A549 (cell line): ENCODE data around the gene GDF9. TPM values are rescaled to one million over a fixed set of nuclear protein-coding genes. Genes with fewer than 3 reads are reported as not detected.

Experiments
- ATAC-seq, 2 experiments: fragments of 200-7000 bp in 1 of 2; fragments of >200 bp in 1 of 2; cut with Nextera tagmentation in 1 of 2; cut with Tn5 transposase in 1 of 2; 3 replicates each; pipeline versions ENCODE4 v1.8.0 to v1.9.1; 2018 to 2020; ENCODE audit warnings: mild to moderate bottlenecking in 1 of 2, moderate library complexity in 1 of 2
- CTCF ChIA-PET: fragments of 300-600 bp; sonication (Branson Sonifier 250); formaldehyde crosslinking; extraction: SDS; loops from one replicate; lab custom pipeline; 2021; ENCODE audit warnings: antibody characterized with exemption, inconsistent platforms; lab: Yijun Ruan, JAX
- POLR2A ChIA-PET: fragments of 350-600 bp; formaldehyde crosslinking; extraction: SDS; loops from one replicate; lab custom pipeline; 2021; ENCODE audit warnings: antibody characterized with exemption, inconsistent platforms; lab: Yijun Ruan, JAX
- DNase-seq, 2 experiments: peaks; one replicate each; pipeline versions ENCODE4 v3.0.0 to v3.0.0-alpha.2; 2011 to 2016; ENCODE audit warnings: low read depth in 1 of 2, low spot score in 1 of 2
- FAIRE-seq: peaks from 2 replicates; lab custom pipeline; 2011; peaks lifted over from hg19 to GRCh38; lab: Jason Lieb, UNC
- H3K27ac ChIP-seq, 2 experiments: fragments of >200 bp; sonication (Bioruptor Twin); formaldehyde crosslinking; 3 replicates each; pipeline ENCODE4 v1.5.1; 2016 to 2017
- H3K4me1 ChIP-seq: fragments of >200 bp; sonication (Bioruptor Twin); formaldehyde crosslinking; 3 replicates; pipeline ENCODE4 v1.6.1; 2016
- H3K4me2 ChIP-seq: fragments of >200 bp; sonication (Bioruptor Twin); formaldehyde crosslinking; 3 replicates; pipeline ENCODE4 v1.6.1; 2016
- H3K4me3 ChIP-seq: fragments of >200 bp; sonication (Bioruptor Twin); formaldehyde crosslinking; 3 replicates; pipeline ENCODE4 v1.5.1; 2016
- H3K9me3 ChIP-seq: fragments of >200 bp; sonication (Bioruptor Twin); formaldehyde crosslinking; 3 replicates; pipeline ENCODE4 v1.6.1; 2016
- ATOH8 ChIP-seq: fragments of 250-450 bp; sonication (Bioruptor Pico); IDR thresholded peaks from 2 replicates; pipeline ENCODE4 v1.5.0; 2020; ENCODE audit warnings: low read depth, mild to moderate bottlenecking, moderate library complexity
- BCL3 ChIP-seq: fragments of >200 bp; sonication (Bioruptor Twin); formaldehyde crosslinking; IDR thresholded peaks from 3 replicates; pipeline ENCODE4 v1.6.1; 2016
- CHD2 ChIP-seq: fragments of 150-350 bp; IDR thresholded peaks from 2 replicates; pipeline ENCODE4 v1.6.1; 2014; ENCODE audit warnings: low read length; ENCODE audit not compliant: partially characterized antibody
- CHD4 ChIP-seq: fragments of 200-600 bp; sonication (generic); IDR thresholded peaks from 2 replicates; pipeline ENCODE4 v1.6.1; 2016; ENCODE audit warnings: antibody characterized with exemption, mild to moderate bottlenecking, borderline replicate concordance
- E2F6 ChIP-seq: IDR thresholded peaks from 2 replicates; pipeline ENCODE4 v1.6.1; 2012; ENCODE audit warnings: low read depth, borderline replicate concordance
- EP300 ChIP-seq, 2 experiments: fragments of >200 bp; sonication (Bioruptor Twin); formaldehyde crosslinking; IDR thresholded peaks; 2 replicates in 1 of 2; 3 replicates in 1 of 2; pipeline ENCODE4 v1.6.1; 2016 to 2017
- HDAC2 ChIP-seq: fragments of 200-600 bp; sonication (generic); IDR thresholded peaks from 2 replicates; pipeline ENCODE4 v1.6.1; 2016
- HMGXB4 ChIP-seq: fragments of 250-450 bp; sonication (Bioruptor Pico); IDR thresholded peaks from 2 replicates; pipeline ENCODE4 v1.5.0; 2021; ENCODE audit warnings: mild to moderate bottlenecking, moderate library complexity, borderline replicate concordance
- HOXB5 ChIP-seq: fragments of 250-450 bp; sonication (Bioruptor Pico); IDR thresholded peaks from 2 replicates; pipeline ENCODE4 v1.5.0; 2020; ENCODE audit warnings: mild to moderate bottlenecking, moderate library complexity
- JUN ChIP-seq, 2 experiments: fragments of >200 bp; sonication (Bioruptor Twin); formaldehyde crosslinking; IDR thresholded peaks; 2 replicates in 1 of 2; 3 replicates in 1 of 2; pipeline ENCODE4 v1.6.1; 2016 to 2017
- MAFK ChIP-seq: fragments of 450-650 bp; IDR thresholded peaks from 2 replicates; pipeline ENCODE4 v1.6.1; 2014; ENCODE audit not compliant: partially characterized antibody
- MYC ChIP-seq: IDR thresholded peaks from 2 replicates; pipeline ENCODE4 v1.6.1; 2012; ENCODE audit warnings: mild to moderate bottlenecking, inconsistent platforms, low read length, improper control_type of control experiment, borderline replicate concordance
- NR3C1 ChIP-seq: fragments of >200 bp; sonication (Bioruptor Twin); formaldehyde crosslinking; IDR thresholded peaks from 3 replicates; pipeline ENCODE4 v1.6.1; 2017
- PHF8 ChIP-seq: fragments of 200-600 bp; sonication (generic); IDR thresholded peaks from 2 replicates; pipeline ENCODE4 v1.6.1; 2016; ENCODE audit warnings: low read depth, mild to moderate bottlenecking, antibody characterized with exemption, moderate library complexity, borderline replicate concordance
- RAD21 ChIP-seq, 2 experiments: fragments of >200 bp in 1 of 2; sonication (Bioruptor Twin) in 1 of 2; formaldehyde crosslinking in 1 of 2; IDR thresholded peaks in 1 of 2; conservative IDR thresholded peaks in 1 of 2; 2 replicates in 1 of 2; 3 replicates in 1 of 2; pipeline ENCODE4 v1.6.1; 2012 to 2018; ENCODE audit warnings: inconsistent platforms in 1 of 2
- RARB ChIP-seq: fragments of 250-450 bp; sonication (Bioruptor Pico); IDR thresholded peaks from 2 replicates; pipeline ENCODE4 v1.8.0; 2021; ENCODE audit warnings: mild to moderate bottlenecking, moderate library complexity
- RCOR1 ChIP-seq: fragments of 150-350 bp; IDR thresholded peaks from 2 replicates; pipeline ENCODE4 v1.6.1; 2014; ENCODE audit warnings: antibody characterized with exemption, low read length, low read depth
- REST ChIP-seq: fragments of 200-600 bp; sonication (generic); IDR thresholded peaks from 2 replicates; pipeline ENCODE4 v1.6.1; 2016; ENCODE audit warnings: antibody characterized with exemption, mild to moderate bottlenecking, moderate library complexity
- RNF2 ChIP-seq: fragments of 200-600 bp; sonication (generic); IDR thresholded peaks from 2 replicates; pipeline ENCODE4 v1.6.1; 2016; ENCODE audit warnings: low read depth, mild to moderate bottlenecking, antibody characterized with exemption, moderate library complexity, borderline replicate concordance
- SMC3 ChIP-seq: fragments of >200 bp; sonication (Bioruptor Twin); formaldehyde crosslinking; IDR thresholded peaks from 3 replicates; pipeline ENCODE4 v1.6.1; 2018; ENCODE audit warnings: inconsistent platforms
- SREBF2 ChIP-seq: fragments of 450-650 bp; IDR thresholded peaks from 2 replicates; pipeline ENCODE4 v1.6.1; 2014; ENCODE audit warnings: mild to moderate bottlenecking, moderate library complexity
- TFCP2L1 ChIP-seq: fragments of 250-450 bp; sonication (Bioruptor Pico); IDR thresholded peaks from 2 replicates; pipeline ENCODE4 v1.5.0; 2021; ENCODE audit warnings: mild to moderate bottlenecking
- TP53 ChIP-seq: fragments of 250-450 bp; sonication (Bioruptor Pico); IDR thresholded peaks from 2 replicates; pipeline ENCODE4 v1.5.0; 2021; ENCODE audit warnings: mild to moderate bottlenecking, moderate library complexity
- WGBS: methylation state at CpG from one replicate; pipeline ENCODE4 v1.1.6; 2017; ENCODE audit errors: missing lambda C conversion rate; 5-methylcytosine and 5-hydroxymethylcytosine counted together
- polyA plus RNA-seq, 4 experiments: library from polyadenylated mRNA; depleted of rRNA in 3 of 4; stranded (reverse); fragments of >200 nt; fragmentation: RNase III in 1 of 4; extraction: RNeasy Plus Mini Kit Qiagen cat#74134 plus additional on column Dnase treatment in 1 of 4; gene quantifications; 2 replicates in 3 of 4; 3 replicates in 1 of 4; pipeline ENCODE4 v1.2.3, GENCODE V29; 2011 to 2017

GDF9 gene
- polyA plus RNA-seq, 2 of the 4 experiments (the other 2 are of a cell fraction): 0.49 to 0.85 TPM

GRCh38 chr5:132883261-132883834, 17.1 kb upstream of the GDF9 start (continued):
- TF ChIP-seq RAD21 (conservative IDR thresholded peaks at IDR 0.05 in 1 of 2, IDR thresholded peaks at IDR 0.05 in 1 of 2) (peak; percentile 54; a peak in 4 of 5 replicates), SMC3 (peak; percentile 69), E2F6 (no peak), RNF2 (no peak), CHD2 (no peak), HMGXB4 (CRISPR knock-in tag) (no peak), BCL3 (no peak), TFCP2L1 (CRISPR knock-in tag) (no peak)

- H3K4me1 ChIP-seq: peaks cover 7% of the 10 kb centered on the region; the same call in 1 of the 3 replicates
- no peak overlapping the region for H3K27ac ChIP-seq
- TF ChIP-seq RNF2 (no peak), PHF8 (no peak), HOXB5 (CRISPR knock-in tag) (no peak), RCOR1 (no peak), EP300 (IDR thresholded peaks at IDR 0.05) (no peak), HDAC2 (no peak), CHD4 (no peak), JUN (IDR thresholded peaks at IDR 0.05) (no peak), ATOH8 (CRISPR knock-in tag) (no peak), NR3C1 (no peak), SREBF2 (no peak), TFCP2L1 (CRISPR knock-in tag) (no peak), MAFK (no peak), MYC (no peak), RARB (CRISPR knock-in tag) (no peak), REST (no peak), TP53 (CRISPR knock-in tag) (no peak)
- DNase-seq (no peak), FAIRE-seq (no peak), ATAC-seq (no peak; a peak in 1 of 6 replicates)
- WGBS: 88% methylated on average over 3 of the region's 3 CpGs
- no peak overlapping the region for H3K4me3 ChIP-seq
- CTCF ChIA-PET: interaction anchor here (2.0 kb wide), 1 partner anchor 48 kb away, joined by 12 read pairs; the partner anchor contains the start of gene SHROOM1
- no peaks in the 10 kb centered on the region for H3K9me3 ChIP-seq
- H3K4me2 ChIP-seq: no peak overlapping the region
- POLR2A ChIA-PET: no interaction called here
Measured at GRCh38 chr5:132877938-132878337, 11.7 kb upstream of the GDF9 start.
